HG03342 (cell line): Measurements from ENCODE around the gene GABRB1.
A peak's percentile ranks its signal among the peaks of the same experiment; 100 is the strongest.

Experiments
- ATAC-seq: cut with Tn5 transposase; IDR thresholded peaks from one replicate; pipeline ENCODE4 v1.9.1; 2021; ENCODE audit warnings: mild to moderate bottlenecking, moderate library complexity; ENCODE audit not compliant: unreplicated experiment

GABRB1 gene

DNA sequence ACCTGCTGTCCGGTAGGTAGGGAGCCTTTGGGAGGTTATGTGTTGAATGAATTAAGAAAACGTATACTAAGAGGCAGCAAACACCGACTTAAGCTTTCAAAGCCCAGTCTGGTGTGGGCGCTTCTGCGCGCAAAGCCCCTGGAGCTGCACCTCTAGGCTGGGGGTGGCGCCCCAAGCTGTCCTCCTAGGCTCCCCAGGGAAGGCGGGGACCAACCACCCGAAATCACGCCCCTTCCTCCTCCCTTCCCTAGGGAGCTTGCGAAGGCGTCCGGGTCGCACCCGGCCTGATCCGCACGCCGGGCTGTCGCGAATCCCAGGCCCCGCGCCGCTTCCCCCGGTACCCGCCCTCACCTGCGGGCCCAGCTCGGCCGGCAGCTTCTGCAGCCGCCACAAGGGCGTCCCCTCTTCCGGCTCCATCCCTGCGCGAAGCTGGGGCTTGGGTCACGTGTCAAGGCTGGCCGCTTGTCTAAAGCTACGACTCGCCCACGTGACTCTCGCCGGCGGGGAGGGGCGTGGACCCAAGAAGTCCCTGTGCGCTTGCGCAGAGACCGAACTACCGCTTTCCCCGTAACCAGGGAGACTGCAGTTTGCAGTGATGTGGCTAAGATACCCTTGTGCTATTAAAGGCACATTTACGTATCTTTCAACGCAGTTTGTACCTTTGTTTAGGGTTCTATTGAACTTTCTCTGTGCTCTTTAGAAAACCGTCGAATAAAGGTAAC is 432.0 kb downstream of the GABRB1 start, which contains the start of gene COMMD8:
COMMD8 (minus strand) TSS at position 468 of the 722 bp plus-strand sequence; CDS start at position 417, 51 bp downstream.
- ATAC-seq = peak; percentile 87

DNA sequence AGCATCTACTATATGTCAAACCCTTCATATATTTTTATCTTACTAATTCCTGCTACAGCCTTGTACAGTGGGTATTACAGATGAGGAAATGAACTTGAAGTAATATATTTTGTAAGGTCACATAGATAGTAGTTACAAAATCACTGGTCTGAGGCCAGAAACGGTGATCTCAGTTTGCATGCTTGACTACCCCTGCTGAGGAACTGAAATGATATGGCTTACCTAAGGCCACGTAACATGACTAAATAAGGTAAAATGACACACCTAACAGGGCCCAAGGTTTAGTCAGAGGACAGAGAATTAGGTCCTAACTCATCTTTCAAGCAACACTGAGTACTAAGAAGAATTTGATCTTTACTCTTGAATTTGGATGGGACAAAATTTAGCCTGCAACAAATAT is 433.6 kb downstream of the GABRB1 start:
- ATAC-seq = peak; percentile 39

- no peak for ATAC-seq
Observed at GRCh38 chr4:47466056-47466785, 434.9 kb downstream of the GABRB1 start.

DNA sequence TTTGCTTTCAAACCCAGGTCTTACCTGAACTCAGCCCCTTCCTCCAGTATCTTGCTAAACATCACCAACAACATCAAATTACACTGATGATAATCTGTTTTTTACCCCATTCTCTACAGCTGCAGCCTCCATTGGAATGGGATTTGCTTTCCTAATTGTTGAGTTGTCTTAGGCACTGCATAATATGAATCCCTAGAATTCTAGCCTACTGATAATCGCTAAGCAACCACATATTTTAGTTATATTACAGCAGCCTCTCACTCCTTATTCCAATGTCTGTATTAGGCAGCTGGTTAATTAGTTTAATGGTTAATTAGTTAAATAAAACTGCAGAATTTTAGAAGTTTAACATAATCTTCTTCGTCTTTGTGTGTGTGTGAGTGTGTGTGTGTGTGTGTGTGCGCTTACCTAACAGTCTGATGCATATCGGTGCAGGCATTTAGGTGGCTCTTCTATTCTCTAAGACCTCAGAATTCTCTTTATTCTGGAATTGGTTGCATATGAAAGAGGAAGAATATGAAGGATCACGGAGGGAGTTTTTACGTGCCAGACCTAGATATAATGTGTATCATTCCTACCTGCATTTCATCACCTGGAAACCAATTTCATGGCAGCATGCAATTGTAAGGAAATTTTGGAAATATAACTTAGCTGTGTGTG is 437.5 kb downstream of the GABRB1 start:
- no peak for ATAC-seq

- ATAC-seq = no peak
Observed at GRCh38 chr4:47469951-47470350, 438.6 kb downstream of the GABRB1 start.

DNA sequence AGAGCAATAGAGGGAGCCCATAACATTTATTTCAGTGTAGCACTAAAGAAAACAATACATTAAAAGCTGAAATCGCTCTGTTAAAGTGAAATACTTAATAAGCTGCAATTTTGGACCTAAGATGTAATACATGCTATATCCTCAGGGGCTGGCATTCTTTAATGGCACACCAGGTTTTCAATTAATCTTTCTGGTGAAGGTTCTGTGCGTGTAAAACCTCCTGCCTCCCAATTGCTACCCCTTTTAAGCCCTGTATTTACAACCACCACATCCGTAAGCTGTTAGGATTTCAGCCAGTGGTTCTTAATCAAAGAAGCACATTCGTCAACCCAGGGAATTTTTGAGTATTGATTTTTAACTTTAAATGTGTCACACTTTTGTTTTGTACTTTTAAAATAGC is 439.7 kb downstream of the GABRB1 start:
- ATAC-seq = no peak

- ATAC-seq = no peak
Observed at GRCh38 chr4:47471591-47471990, 440.2 kb downstream of the GABRB1 start.

GRCh38 chr4:47473141-47473750 is 441.9 kb downstream of the GABRB1 start:
- ATAC-seq = no peak

GRCh38 chr4:47474799-47475198 is 443.4 kb downstream of the GABRB1 start:
- ATAC-seq = no peak

GRCh38 chr4:47475411-47475810 is 444.0 kb downstream of the GABRB1 start:
- ATAC-seq = no peak
